Adrenal gland (tissue), 12 donors: ENCODE measurements around the gene IQGAP2. TPM values are rescaled to one million over a fixed set of nuclear protein-coding genes. Genes with fewer than 3 reads are reported as not detected.
"Not testable (repeated sequence)": the region's sequence is repeated elsewhere in the genome, so short reads cannot be mapped to it uniquely, and the experiment has no call there.

Experiments
- DNase-seq, 7 donors: peaks; one replicate each; pipeline ENCODE4 v3.0.0-alpha.2; 2019 to 2020
- H3K27ac ChIP-seq, 5 donors: fragments of 200-600 bp; sonication (generic) in 4 of 5; 1 replicate in 3 of 5; 2 replicates in 2 of 5; pipeline versions ENCODE4 v1.5.1 to v1.8.0; 2016 to 2020; ENCODE audit warnings: mild to moderate bottlenecking in 1 of 5
- H3K27me3 ChIP-seq: fragments of 200-600 bp; 2 replicates; pipeline ENCODE4 v1.8.0; 2021
- H3K36me3 ChIP-seq, 2 donors: fragments of 200-600 bp; replicated peaks in 1 of 2; 1 replicate in 1 of 2; 2 replicates in 1 of 2; pipeline versions ENCODE4 v1.5.1 to v1.8.0; 2018 to 2022
- H3K4me1 ChIP-seq, 2 donors: fragments of 200-600 bp; replicated peaks in 1 of 2; 1 replicate in 1 of 2; 2 replicates in 1 of 2; pipeline versions ENCODE4 v1.5.1 to v1.8.0; 2018 to 2021
- H3K4me3 ChIP-seq, 4 donors: fragments of 200-600 bp; sonication (generic) in 3 of 4; one replicate each; pipeline ENCODE4 v1.5.1; 2016 to 2018
- H3K9me3 ChIP-seq, 3 donors: fragments of 200-600 bp; sonication (generic) in 1 of 3; replicated peaks in 1 of 3; 1 replicate in 2 of 3; 2 replicates in 1 of 3; pipeline versions ENCODE4 v1.5.1 to v1.8.0; 2016 to 2021
- POLR2A ChIP-seq, 2 donors: fragments of 450-650 bp; IDR thresholded peaks; one replicate each; pipeline ENCODE4 v1.6.1; 2017; ENCODE audit warnings: antibody characterized with exemption in 2 of 2, mild to moderate bottlenecking in 2 of 2, moderate library complexity in 1 of 2
- WGBS, 4 donors: extraction: QIAGEN DNeasy Blood & Tissue Kit in 2 of 4; methylation state at CpG; one replicate each; pipeline versions ENCODE4 v1.1.5 to v1.1.7; 2013 to 2017; 5-methylcytosine and 5-hydroxymethylcytosine counted together
- intact Hi-C, 2 donors: fragments of 100-400 bp; cut with DNase I; formaldehyde crosslinking; loops; one replicate each; pipeline versions ENCODE4 v1.14.1 to v1.15.0; 2022 to 2023
- polyA plus RNA-seq, 3 donors: library from polyadenylated mRNA; stranded (reverse); fragments of 200-250 nt in 2 of 3; fragments of 350-450 nt in 1 of 3; fragmentation: Illumina TruSeq in 1 of 3; extraction: RNeasy Lipid Tissue Mini Kit (QIAGEN cat#74804) in 1 of 3; gene quantifications; one replicate each; pipeline ENCODE4 v1.2.3, GENCODE V29; 2013 to 2014
- total RNA-seq, 9 donors: library from RNA; depleted of rRNA in 4 of 9; stranded (reverse); fragments of >200 nt in 4 of 9; fragments of 120-200 nt in 1 of 9; fragmentation: NEBNext Ultra II Directional in 1 of 9; extraction: Animal tissue kit (Norgen Biotek cat#: 25700) in 1 of 9; gene quantifications; one replicate each; pipeline versions ENCODE4 v1.1.0 to v1.2.4, GENCODE V29; 2013 to 2023
- TF ChIP-seq, protein P1 (sequence below), 6 experiments: fragments of 450-650 bp in 4 of 6; fragments of 200-600 bp in 2 of 6; sonication (generic) in 1 of 6; IDR thresholded peaks; 1 replicate in 5 of 6; 2 replicates in 1 of 6; pipeline versions ENCODE4 v1.5.1 to v1.8.0; 2016 to 2021; ENCODE audit warnings: antibody characterized with exemption in 6 of 6, mild to moderate bottlenecking in 2 of 6, moderate library complexity in 1 of 6
- donor health status: healthy with polysubstance abuse.
- donor health status: Bipolar disorder and iron deficiency.
- donor health status: DM: yes; HTN: yes; CAD: no.
- donor health status: DM: no; HTN: no; CAD: no.
- donor health status: DM: no; HTN: no; CAD: no.
- donor health status: DM: yes; HTN: yes; CAD: no.

Gene IQGAP2
- total and polyA plus RNA-seq, 12 donors: 14.9 to 77.3 (median 36.1) TPM

DNA sequence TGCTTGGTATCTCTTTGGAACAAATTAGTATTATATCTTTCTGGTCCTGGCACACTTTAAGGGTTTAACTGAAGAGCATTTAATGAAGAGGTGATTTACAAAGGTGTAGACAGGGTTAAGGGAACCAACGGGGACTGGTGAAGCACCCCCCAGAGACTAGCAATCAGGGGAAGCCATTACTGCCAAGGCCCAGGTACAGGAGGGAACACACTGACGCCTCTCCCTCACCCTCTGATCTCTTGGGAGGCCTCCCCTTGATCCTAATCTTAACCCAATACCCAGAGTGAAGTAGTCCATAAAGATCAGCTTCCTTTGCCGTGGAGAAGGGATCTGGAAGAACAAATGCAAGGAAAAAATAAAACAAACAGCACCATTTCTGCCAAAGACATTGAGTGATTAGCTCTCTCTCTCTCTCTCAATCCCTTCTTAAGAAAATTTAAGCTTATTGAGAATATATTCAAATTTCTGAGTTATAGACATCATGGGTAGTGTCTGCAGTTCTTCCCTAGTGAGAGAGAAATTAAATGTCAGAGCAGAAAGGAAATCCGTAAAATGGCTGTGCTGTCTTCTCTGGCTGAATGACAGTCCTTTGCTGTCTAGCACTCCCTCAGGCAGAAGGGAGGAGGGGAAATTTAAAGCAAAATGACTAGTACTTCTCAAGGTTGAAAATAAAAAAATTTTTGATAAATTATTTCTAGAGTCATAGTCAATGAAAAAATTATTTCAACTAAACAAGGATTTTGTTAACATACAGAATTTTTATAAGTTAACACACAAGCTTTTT lies 332.9 kb downstream of the IQGAP2 start:
- no peak overlapping the region for H3K4me3 ChIP-seq
- intact Hi-C loops: no loop called here
- H3K4me1 ChIP-seq: peaks cover 0 to 27% of the 10 kb centered on the region in 2 donors
- TF ChIP-seq POLR2A (IDR thresholded peaks at IDR 0.05): peak in 1 of 2 donors; percentile 21
- TF ChIP-seq, protein P1, sequence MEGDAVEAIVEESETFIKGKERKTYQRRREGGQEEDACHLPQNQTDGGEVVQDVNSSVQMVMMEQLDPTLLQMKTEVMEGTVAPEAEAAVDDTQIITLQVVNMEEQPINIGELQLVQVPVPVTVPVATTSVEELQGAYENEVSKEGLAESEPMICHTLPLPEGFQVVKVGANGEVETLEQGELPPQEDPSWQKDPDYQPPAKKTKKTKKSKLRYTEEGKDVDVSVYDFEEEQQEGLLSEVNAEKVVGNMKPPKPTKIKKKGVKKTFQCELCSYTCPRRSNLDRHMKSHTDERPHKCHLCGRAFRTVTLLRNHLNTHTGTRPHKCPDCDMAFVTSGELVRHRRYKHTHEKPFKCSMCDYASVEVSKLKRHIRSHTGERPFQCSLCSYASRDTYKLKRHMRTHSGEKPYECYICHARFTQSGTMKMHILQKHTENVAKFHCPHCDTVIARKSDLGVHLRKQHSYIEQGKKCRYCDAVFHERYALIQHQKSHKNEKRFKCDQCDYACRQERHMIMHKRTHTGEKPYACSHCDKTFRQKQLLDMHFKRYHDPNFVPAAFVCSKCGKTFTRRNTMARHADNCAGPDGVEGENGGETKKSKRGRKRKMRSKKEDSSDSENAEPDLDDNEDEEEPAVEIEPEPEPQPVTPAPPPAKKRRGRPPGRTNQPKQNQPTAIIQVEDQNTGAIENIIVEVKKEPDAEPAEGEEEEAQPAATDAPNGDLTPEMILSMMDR (IDR thresholded peaks at IDR 0.05): no peak
- H3K27me3 ChIP-seq: no peaks in the 10 kb centered on the region
- no peaks in the 10 kb centered on the region for H3K36me3 ChIP-seq
- no peak for DNase-seq
- 38 to 66% (median 53%) methylated on average over 4 of the region's 4 CpGs for WGBS, 4 donors
- H3K9me3 ChIP-seq: no peaks in the 10 kb centered on the region
- H3K27ac ChIP-seq: peak overlapping the region in 1 of 5 donors; percentile 45

DNA sequence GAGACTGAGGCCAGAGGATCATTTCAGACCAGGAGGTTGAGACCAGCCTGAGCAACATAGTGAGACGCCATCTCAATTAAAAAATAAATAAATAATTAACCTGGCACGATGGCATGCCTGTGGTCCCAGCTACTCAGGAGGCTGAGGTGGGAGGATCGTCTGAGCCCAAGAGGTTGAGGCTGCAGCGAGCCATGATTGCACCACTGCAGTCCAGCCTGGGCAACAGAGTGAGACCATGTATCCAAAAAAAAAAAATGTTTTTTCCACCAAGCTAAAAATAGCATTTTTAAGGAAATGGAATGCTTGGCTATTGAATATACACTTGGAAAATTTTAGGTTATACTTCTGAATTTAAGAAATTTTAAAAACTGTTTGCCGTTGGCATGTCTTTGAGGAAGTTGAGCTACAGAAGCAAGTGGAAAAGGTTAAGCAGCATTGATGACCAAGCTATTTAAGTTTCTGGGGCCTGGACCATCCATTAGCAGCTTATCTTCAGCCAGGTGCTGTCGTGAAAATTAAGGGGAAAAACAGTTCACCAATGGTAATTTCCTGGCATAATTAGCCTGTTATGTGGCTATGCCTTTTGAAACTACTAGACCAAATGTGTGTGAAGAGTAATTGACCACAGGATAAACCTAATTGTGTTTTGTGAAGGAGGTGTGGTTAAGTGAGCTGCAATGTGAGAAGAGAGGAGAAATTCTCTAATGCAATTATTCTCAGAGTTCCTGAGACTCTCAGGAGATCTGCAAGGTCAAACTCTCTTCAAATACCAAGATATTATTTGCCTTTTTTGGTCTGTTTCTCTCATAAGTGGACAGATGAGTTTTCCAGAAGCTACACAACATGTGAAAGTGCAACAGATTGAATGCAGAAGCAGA lies 333.8 kb downstream of the IQGAP2 start:
- Histone ChIP-seq H3K4me1 (peaks cover 0 to 27% of the 10 kb centered on the region in 2 donors), H3K4me3 (no peak overlapping the region), H3K36me3 (no peaks in the 10 kb centered on the region), H3K9me3 (no peaks in the 10 kb centered on the region), H3K27ac (peak overlapping the region in 2 of 5 donors; percentile 5 to 18), H3K27me3 (no peaks in the 10 kb centered on the region)
- TF ChIP-seq, protein P1 (IDR thresholded peaks at IDR 0.05): no peak
- no peak for TF ChIP-seq POLR2A (IDR thresholded peaks at IDR 0.05)
- intact Hi-C loops: no loop called here
- no peak for DNase-seq
- WGBS, 4 donors: 85 to 89% (median 89%) methylated on average over 6 of the region's 6 CpGs

DNA sequence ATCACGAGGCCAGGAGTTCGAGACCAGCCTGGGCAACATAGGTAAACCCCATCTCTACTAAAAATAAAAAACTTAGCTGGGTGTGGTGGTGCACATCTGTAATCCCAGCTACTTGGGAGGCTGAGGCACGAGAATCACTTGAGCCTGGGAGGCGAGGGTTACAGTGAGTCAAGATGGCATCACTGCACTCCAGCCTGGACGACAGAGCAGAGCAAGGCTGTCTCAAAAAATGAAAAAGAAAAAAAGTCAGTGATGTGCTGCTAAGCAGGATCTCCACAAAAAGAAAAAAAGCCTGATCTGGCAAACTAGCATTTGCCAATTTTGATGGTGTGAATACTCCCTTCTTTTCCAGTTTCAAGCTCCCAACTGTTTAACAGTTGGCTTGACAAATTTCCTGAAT lies 334.8 kb downstream of the IQGAP2 start:
- intact Hi-C loops: no loop called here
- no peak overlapping the region for H3K4me3 ChIP-seq
- H3K27me3 ChIP-seq: no peaks in the 10 kb centered on the region
- WGBS, 4 donors: 76 to 85% (median 80%) methylated on average over 5 of the region's 5 CpGs
- H3K9me3 ChIP-seq: no peaks in the 10 kb centered on the region
- TF ChIP-seq POLR2A (IDR thresholded peaks at IDR 0.05): no peak
- TF ChIP-seq, protein P1 (IDR thresholded peaks at IDR 0.05): no peak
- H3K4me1 ChIP-seq: peaks cover 0 to 27% of the 10 kb centered on the region in 2 donors
- H3K27ac ChIP-seq: peak overlapping the region in 1 of 5 donors; percentile 5
- DNase-seq: no peak
- H3K36me3 ChIP-seq: no peaks in the 10 kb centered on the region

DNA sequence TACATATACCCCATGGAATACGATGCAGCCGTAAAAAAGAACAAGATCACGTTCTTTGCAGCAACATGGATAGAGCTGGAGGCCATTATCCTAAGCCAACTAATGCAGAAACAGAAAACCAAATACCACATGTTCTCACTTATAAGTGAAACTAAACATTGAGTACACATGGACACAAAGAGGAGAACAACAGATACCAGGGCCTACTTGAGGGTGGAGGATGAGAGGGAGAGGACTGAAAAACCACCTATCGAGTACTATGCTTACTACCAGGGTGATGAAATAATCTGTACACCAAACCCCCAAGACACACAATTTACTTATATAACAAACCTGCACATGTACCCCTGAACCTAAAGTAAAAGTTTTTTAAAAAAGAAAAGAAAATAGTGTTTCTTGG lies 338.4 kb downstream of the IQGAP2 start:
- 90 to 96% (median 95%) methylated on average over 4 of the region's 4 CpGs for WGBS, 4 donors
- H3K4me1 ChIP-seq: peaks cover 0 to 20% of the 10 kb centered on the region in 2 donors

More for the DNA sequence above, 338.4 kb downstream of the IQGAP2 start:
- H3K36me3 ChIP-seq, DNase-seq, H3K27me3 ChIP-seq, intact Hi-C loops, H3K9me3 ChIP-seq, H3K27ac ChIP-seq, H3K4me3 ChIP-seq: not testable (repeated sequence)
